Bone marrow (tissue), 2 donors: ENCODE results near the gene RAPGEF3.

Source experiments
- DNase-seq, 2 donors: peaks; one replicate each; lab custom pipeline; 2025; lab: John Stamatoyannopoulos, UW

Gene RAPGEF3

GRCh38 chr12:47742253-47742825 lies 16.3 kb downstream of the RAPGEF3 start:
- peak in 1 of 2 donors; percentile 15 for DNase-seq

GRCh38 chr12:47741340-47741703 lies 17.4 kb downstream of the RAPGEF3 start:
- peak; percentile 63 to 91 for DNase-seq

DNA sequence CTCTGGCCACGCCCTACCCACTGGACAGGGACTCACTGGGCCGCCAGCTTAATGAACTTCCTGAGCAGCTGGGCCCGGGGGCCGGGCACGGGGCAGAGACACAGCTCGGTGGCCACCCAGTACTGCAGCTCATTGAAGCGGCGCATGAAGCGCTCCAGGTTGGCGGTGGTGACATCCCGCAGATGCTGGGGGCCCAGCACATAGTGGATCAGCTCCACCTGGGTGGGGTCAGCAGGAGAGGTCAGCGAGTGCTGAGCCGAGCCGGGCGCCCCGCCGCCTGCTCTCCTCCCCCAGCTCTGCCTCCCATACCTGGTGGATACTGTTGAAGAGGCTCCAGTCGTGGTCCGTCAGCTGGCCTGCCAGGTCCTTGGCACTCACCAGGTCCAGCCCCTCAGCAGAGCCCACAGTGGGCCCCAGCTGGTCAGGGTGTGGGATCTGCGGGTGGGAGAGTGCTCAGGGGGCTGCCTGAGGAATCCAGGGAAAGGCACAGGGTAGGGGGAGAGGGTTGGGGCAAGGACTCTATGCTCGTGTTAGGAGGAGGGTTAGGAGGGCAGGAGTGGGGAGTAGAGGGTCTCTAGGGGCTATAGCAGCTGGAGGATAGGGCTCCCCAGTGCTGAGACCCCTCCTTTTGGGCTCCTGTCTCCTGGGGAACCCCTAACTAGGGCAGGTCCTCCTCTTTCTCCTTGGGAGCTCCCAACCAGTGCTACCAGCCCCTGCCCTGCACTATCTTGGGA lies 17.9 kb downstream of the RAPGEF3 start:
- DNase-seq = no peak

GRCh38 chr12:47739979-47740378 lies 18.7 kb downstream of the RAPGEF3 start:
- no peak for DNase-seq

- no peak for DNase-seq
Measured at GRCh38 chr12:47739297-47739696, 19.4 kb downstream of the RAPGEF3 start.

GRCh38 chr12:47737936-47738594 lies 20.6 kb downstream of the RAPGEF3 start:
- no peak for DNase-seq

GRCh38 chr12:47736877-47737676 lies 21.6 kb downstream of the RAPGEF3 start:
- no peak for DNase-seq

DNA sequence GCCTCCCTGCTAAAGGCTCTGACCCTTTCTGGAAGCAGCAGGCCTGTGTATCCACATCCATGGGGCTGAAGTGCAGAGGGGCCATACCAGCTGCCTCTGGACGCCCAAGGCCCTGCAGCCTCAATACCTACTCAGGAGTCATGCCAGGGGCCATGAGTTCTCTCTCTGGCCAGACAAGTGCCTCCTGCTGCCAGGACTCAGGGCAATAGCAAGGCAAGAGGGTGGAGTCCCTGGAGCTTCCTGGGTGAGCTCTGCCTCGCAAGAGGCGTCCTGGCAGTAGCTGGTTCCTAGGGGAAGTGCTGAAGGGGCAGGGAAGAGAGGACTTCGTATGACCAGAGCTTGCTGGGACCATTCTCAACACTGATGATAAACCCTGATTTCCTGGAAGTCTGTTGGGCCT lies 22.5 kb downstream of the RAPGEF3 start:
- no peak for DNase-seq

- DNase-seq = no peak
Measured at GRCh38 chr12:47735649-47736048, 23.0 kb downstream of the RAPGEF3 start.

- no peak for DNase-seq
Measured at GRCh38 chr12:47734725-47735480, 23.8 kb downstream of the RAPGEF3 start.

DNA sequence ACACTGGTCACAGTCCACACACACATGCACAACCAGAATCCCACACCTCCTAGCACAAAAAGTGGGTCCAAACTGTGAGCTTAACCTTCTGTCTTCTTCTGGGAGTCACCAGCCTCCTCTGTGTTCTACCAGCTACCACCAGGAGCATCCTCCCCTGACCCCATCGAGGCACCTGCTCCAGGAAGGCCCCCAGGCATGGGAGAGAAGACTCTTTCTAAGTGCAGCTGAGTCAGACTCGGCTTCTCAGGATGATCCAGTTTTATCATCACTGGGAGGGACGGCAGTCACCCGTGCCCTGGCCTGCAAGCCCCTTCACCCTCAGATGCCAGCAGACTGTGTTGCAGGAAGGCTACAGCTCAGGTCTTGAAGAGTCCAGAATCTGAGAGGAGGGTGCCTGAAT lies 25.5 kb downstream of the RAPGEF3 start:
- no peak for DNase-seq

GRCh38 chr12:47732504-47732903 lies 26.2 kb downstream of the RAPGEF3 start:
- no peak for DNase-seq

GRCh38 chr12:47731723-47732122 lies 27.0 kb downstream of the RAPGEF3 start:
- no peak for DNase-seq

GRCh38 chr12:47730341-47730744 lies 28.3 kb downstream of the RAPGEF3 start:
- no peak for DNase-seq

GRCh38 chr12:47729233-47729632 lies 29.4 kb downstream of the RAPGEF3 start:
- no peak for DNase-seq

DNA sequence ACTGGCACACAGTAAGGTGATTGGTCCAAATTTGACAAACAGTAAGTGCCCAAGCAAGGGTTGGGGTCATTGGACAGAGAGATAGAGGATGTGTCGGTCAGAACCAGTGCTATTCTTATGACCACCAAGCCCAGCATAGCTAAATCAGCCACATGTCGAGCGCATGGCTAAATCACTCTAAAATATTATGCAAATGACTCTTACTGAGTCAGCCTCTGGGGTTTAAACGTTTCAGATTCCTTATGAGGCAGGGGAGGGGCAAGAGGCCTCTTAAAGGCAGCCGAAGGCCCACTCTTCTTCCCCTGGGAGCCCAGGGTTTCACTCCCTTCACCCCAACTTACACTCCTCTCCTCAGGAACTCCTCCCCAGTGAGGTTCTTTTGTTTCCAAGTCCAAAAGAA lies 32.8 kb downstream of the RAPGEF3 start:
- no peak for DNase-seq

DNA sequence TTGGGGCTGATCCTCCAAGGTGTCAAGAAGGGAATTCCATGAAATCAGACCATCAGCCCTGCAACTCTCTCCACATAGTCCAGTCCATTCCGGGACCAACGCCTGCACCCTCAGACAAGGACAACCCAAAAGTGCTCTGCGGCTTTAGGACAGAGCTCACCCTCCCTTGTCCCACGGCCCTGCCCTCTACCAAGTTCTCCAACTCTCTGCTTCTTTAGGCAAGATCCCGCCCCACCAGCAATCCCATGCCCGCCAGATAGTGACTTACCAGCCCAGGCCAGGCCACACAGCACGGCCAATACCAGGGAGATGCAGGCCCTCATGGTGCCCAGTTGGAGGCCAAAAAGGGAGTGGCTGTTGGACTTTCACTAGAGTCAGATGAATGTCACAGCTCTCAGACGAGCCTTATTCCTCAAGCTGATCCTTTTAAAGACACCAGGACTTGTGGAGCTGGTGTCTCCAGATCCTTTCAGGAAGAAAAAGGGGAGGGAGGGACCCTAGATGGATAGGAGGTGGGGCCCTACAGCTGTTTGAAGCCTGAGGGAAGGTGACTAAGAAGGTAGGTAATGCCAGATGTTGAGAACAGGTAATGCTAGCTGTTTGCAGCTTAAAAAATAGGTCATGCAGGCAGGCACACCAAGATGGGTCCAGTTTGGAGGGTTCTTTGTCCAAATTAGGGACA lies 33.4 kb downstream of the RAPGEF3 start, which contains the start of gene ENDOU:
ENDOU (minus strand) TSS at position 400 of the 682 bp plus-strand sequence; CDS start at position 323, 77 bp downstream.
- no peak for DNase-seq

DNA sequence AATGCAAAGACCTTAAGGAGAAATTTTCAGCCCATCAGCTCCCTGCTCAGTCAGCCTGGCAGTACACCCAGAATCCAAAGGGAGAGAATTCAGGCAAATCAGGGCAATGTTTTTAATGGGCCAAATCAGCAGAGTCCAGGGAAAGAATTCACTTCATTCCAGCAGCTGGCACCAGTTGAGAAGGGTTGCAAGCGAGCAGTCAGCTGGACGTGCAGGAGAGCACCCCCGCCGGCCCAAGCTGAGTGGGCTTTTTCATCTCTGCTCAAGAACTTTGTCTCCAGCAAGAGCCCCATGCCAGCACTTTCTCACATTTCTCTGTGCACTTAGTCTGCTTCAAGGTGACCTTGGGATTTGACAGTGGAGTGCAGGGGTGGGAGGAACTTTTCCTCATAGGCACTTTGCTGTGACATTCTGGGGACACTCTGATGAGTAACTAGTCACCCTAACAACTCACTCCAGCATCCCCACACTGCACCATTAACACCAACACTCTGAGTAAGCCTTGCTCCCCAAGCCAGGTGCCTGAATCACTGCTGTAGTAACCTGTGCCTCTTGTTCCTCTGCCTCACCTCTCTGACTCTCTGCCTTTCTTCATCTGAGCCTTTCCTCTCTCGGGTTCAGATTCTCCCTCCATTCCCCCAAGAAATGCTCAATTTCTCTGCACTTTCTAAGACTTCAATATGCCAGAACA lies 35.6 kb downstream of the RAPGEF3 start:
- no peak for DNase-seq

GRCh38 chr12:47722136-47722834 lies 36.4 kb downstream of the RAPGEF3 start:
- no peak for DNase-seq

GRCh38 chr12:47721431-47721973 lies 37.2 kb downstream of the RAPGEF3 start:
- no peak for DNase-seq
